IMR-90 (cell line): ENCODE results near the gene RAB18. TPM values are rescaled to one million over a fixed set of nuclear protein-coding genes. Genes with fewer than 3 reads are reported as not detected.

ENCODE experiments used
- ATAC-seq: fragments of 200-7000 bp; cut with Tn5 transposase; 2 replicates; pipeline ENCODE4 v1.9.1; 2020; ENCODE audit warnings: low read depth, mild to moderate bottlenecking, moderate library complexity
- BruUV-seq: library from RNA; stranded (reverse); fragments of 400-500 nt; replicated peaks from 2 replicates; lab custom pipeline; 2021; lab: Mats Ljungman, UMichigan
- CTCF ChIA-PET: fragments of 300-600 bp; formaldehyde crosslinking; extraction: SDS; loops from one replicate; lab custom pipeline; 2021; ENCODE audit warnings: antibody characterized with exemption; lab: Yijun Ruan, JAX
- POLR2A ChIA-PET: fragments of 300-600 bp; sonication (Branson Sonifier 250); formaldehyde crosslinking; loops from one replicate; lab custom pipeline; 2022; ENCODE audit warnings: antibody characterized with exemption; ENCODE audit not compliant: unreplicated experiment; lab: Charles Lee
- DNase-seq: peaks from one replicate; pipeline ENCODE4 v3.0.0; 2013
- H2AFZ ChIP-seq: replicated peaks from 2 replicates; pipeline ENCODE3; 2013; ENCODE audit warnings: low read length, mild to moderate bottlenecking; ENCODE audit not compliant: poor library complexity
- H2AK5ac ChIP-seq: 2 replicates; pipeline ENCODE4 v1.6.1; 2013; ENCODE audit warnings: low read depth, low read length, inconsistent platforms
- H2AK9ac ChIP-seq: replicated peaks from 2 replicates; pipeline ENCODE3; 2013; ENCODE audit warnings: mild to moderate bottlenecking, low read depth, low read length, moderate library complexity; ENCODE audit not compliant: poor library complexity
- H2BK120ac ChIP-seq: 2 replicates; pipeline ENCODE4 v1.6.1; 2013; ENCODE audit warnings: low read depth, low read length, inconsistent platforms
- H2BK15ac ChIP-seq: 3 replicates; pipeline ENCODE4 v1.6.1; 2013; ENCODE audit warnings: low read depth, low read length, inconsistent platforms
- H2BK20ac ChIP-seq: 2 replicates; pipeline ENCODE4 v1.6.1; 2013; ENCODE audit warnings: low read depth, mild to moderate bottlenecking, inconsistent platforms, low read length, moderate library complexity
- H2BK5ac ChIP-seq: 2 replicates; pipeline ENCODE4 v1.6.1; 2013; ENCODE audit warnings: mild to moderate bottlenecking, low read depth, low read length, inconsistent platforms; ENCODE audit not compliant: poor library complexity, severe bottlenecking
- H3K14ac ChIP-seq: replicated peaks from 2 replicates; pipeline ENCODE4 v1.6.1; 2013; ENCODE audit warnings: low read depth, low read length, inconsistent platforms
- H3K18ac ChIP-seq: 2 replicates; pipeline ENCODE4 v1.6.1; 2013; ENCODE audit warnings: low read depth, low read length, control low read depth
- H3K23ac ChIP-seq: 2 replicates; pipeline ENCODE4 v1.6.1; 2013; ENCODE audit warnings: low read depth, low read length, inconsistent platforms
- H3K27ac ChIP-seq: 2 replicates; pipeline ENCODE4 v1.5.1; 2013; ENCODE audit warnings: mild to moderate bottlenecking, control low read depth, low read length; ENCODE audit not compliant: insufficient read depth
- H3K27me3 ChIP-seq: 2 replicates; pipeline ENCODE4 v1.6.1; 2013; ENCODE audit warnings: low read length; ENCODE audit not compliant: control insufficient read depth, insufficient read depth
- H3K36me3 ChIP-seq: 2 replicates; pipeline ENCODE4 v1.6.1; 2013; ENCODE audit warnings: low read length, mixed read lengths; ENCODE audit not compliant: control insufficient read depth, insufficient read depth
- H3K4ac ChIP-seq: 2 replicates; pipeline ENCODE4 v1.6.1; 2013; ENCODE audit warnings: low read depth, low read length, inconsistent platforms
- H3K4me1 ChIP-seq: 2 replicates; pipeline ENCODE4 v1.6.1; 2013; ENCODE audit warnings: low read length, mixed read lengths; ENCODE audit not compliant: control insufficient read depth, insufficient read depth
- H3K4me2 ChIP-seq: 2 replicates; pipeline ENCODE4 v1.6.1; 2013; ENCODE audit warnings: low read depth, mild to moderate bottlenecking, control low read depth, low read length, moderate library complexity
- H3K4me3 ChIP-seq: 2 replicates; pipeline ENCODE4 v1.5.1; 2013; ENCODE audit warnings: low read depth, mild to moderate bottlenecking, control low read depth, low read length, moderate library complexity; ENCODE audit not compliant: insufficient read depth
- H3K56ac ChIP-seq: 2 replicates; pipeline ENCODE4 v1.6.1; 2013; ENCODE audit warnings: low read length, inconsistent platforms; ENCODE audit not compliant: insufficient read depth; ENCODE audit errors: extremely low read depth
- H3K79me1 ChIP-seq, 2 experiments: 2 replicates each; pipeline ENCODE4 v1.6.1; 2013; ENCODE audit warnings: low read length in 2 of 2, inconsistent platforms in 1 of 2, low read depth in 1 of 2
- H3K9ac ChIP-seq: 2 replicates; pipeline ENCODE4 v1.6.1; 2013; ENCODE audit warnings: low read depth, low read length, control low read depth
- H3K9me1 ChIP-seq: 2 replicates; pipeline ENCODE4 v1.6.1; 2013; ENCODE audit warnings: low read length, inconsistent platforms; ENCODE audit not compliant: insufficient read depth
- H3K9me3 ChIP-seq: 2 replicates; pipeline ENCODE4 v1.6.1; 2013; ENCODE audit warnings: low read length; ENCODE audit not compliant: control insufficient read depth, insufficient read depth
- H4K20me1 ChIP-seq: 2 replicates; pipeline ENCODE4 v1.6.1; 2013; ENCODE audit warnings: low read length, inconsistent platforms; ENCODE audit not compliant: insufficient read depth
- H4K5ac ChIP-seq: 2 replicates; pipeline ENCODE4 v1.6.1; 2013; ENCODE audit warnings: mild to moderate bottlenecking, low read depth, low read length, control low read depth
- H4K8ac ChIP-seq, 2 experiments: 2 replicates each; pipeline ENCODE4 v1.6.1; 2013; ENCODE audit warnings: low read depth in 2 of 2, low read length in 2 of 2, control low read depth in 1 of 2, inconsistent platforms in 1 of 2
- H4K91ac ChIP-seq: 2 replicates; pipeline ENCODE4 v1.6.1; 2013; ENCODE audit warnings: low read depth, low read length, inconsistent platforms; ENCODE audit not compliant: insufficient read depth
- CHD1 ChIP-seq: IDR thresholded peaks from 2 replicates; pipeline ENCODE4 v1.6.1; 2012; ENCODE audit warnings: low read depth, low read length, improper control_type of control experiment
- CTCF ChIP-seq: conservative IDR thresholded peaks from 2 replicates; pipeline ENCODE4 v1.5.1; 2012; ENCODE audit warnings: mild to moderate bottlenecking, low read depth, low read length, improper control_type of control experiment
- ELK1 ChIP-seq: fragments of 150-350 bp; IDR thresholded peaks from 2 replicates; pipeline ENCODE4 v1.6.1; 2016; ENCODE audit warnings: low read depth, mild to moderate bottlenecking, low read length, moderate library complexity, borderline replicate concordance
- FOS ChIP-seq: fragments of 150-350 bp; IDR thresholded peaks from 2 replicates; pipeline ENCODE4 v1.6.1; 2016; ENCODE audit warnings: low read depth, low read length
- MAFK ChIP-seq: IDR thresholded peaks from 2 replicates; pipeline ENCODE4 v1.6.1; 2012; ENCODE audit warnings: low read depth, low read length, improper control_type of control experiment
- MAZ ChIP-seq: IDR thresholded peaks from 2 replicates; pipeline ENCODE4 v1.6.1; 2012; ENCODE audit warnings: low read depth, mild to moderate bottlenecking, low read length, improper control_type of control experiment, moderate library complexity, borderline replicate concordance
- MXI1 ChIP-seq: IDR thresholded peaks from 2 replicates; pipeline ENCODE4 v1.6.1; 2012; ENCODE audit warnings: low read depth, mild to moderate bottlenecking, low read length, moderate library complexity, borderline replicate concordance
- NFE2L2 ChIP-seq: fragments of 150-350 bp; IDR thresholded peaks from 2 replicates; pipeline ENCODE4 v1.6.1; 2016; ENCODE audit warnings: low read depth, mild to moderate bottlenecking, low read length
- POLR2A ChIP-seq: IDR thresholded peaks from 2 replicates; pipeline ENCODE4 v1.6.1; 2012; ENCODE audit warnings: mild to moderate bottlenecking, low read depth, low read length
- RAD21 ChIP-seq: IDR thresholded peaks from 2 replicates; pipeline ENCODE4 v1.6.1; 2012; ENCODE audit warnings: low read length, improper control_type of control experiment
- SMC3 ChIP-seq: fragments of 150-350 bp; IDR thresholded peaks from 2 replicates; pipeline ENCODE4 v1.6.1; 2016; ENCODE audit warnings: low read depth, mild to moderate bottlenecking, antibody characterized with exemption, low read length, moderate library complexity
- USF2 ChIP-seq: fragments of 150-350 bp; IDR thresholded peaks from 2 replicates; pipeline ENCODE4 v1.6.1; 2017; ENCODE audit warnings: mild to moderate bottlenecking, antibody characterized with exemption, low read length, low read depth
- WGBS, 2 experiments: methylation state at CpG; one replicate each; pipeline versions ENCODE4 v1.1.5 to v1.1.7; 2013; ENCODE audit warnings: missing lambda C conversion rate in 2 of 2; ENCODE audit not compliant: insufficient read length in 1 of 2; ENCODE audit errors: extremely low coverage in 2 of 2; 5-methylcytosine and 5-hydroxymethylcytosine counted together
- dilution Hi-C: fragments of 300-500 bp; cut with HindIII; formaldehyde crosslinking; loops from one replicate; pipeline ENCODE4 v1.14.3; 2018; ENCODE audit warnings: low sequenced_read_pairs; ENCODE audit not compliant: unreplicated experiment
- in situ Hi-C: fragments of 300-500 bp; cut with MboI; formaldehyde crosslinking; loops from 3 replicates; pipeline ENCODE4 v1.14.3; 2019; ENCODE audit warnings: low sequenced_read_pairs, inconsistent platforms, mixed read lengths
- intact Hi-C: fragments of 100-400 bp; cut with micrococcal nuclease; formaldehyde crosslinking; loops from 2 replicates; pipeline ENCODE4 v1.10.0; 2022
- polyA plus RNA-seq, 3 experiments: library from polyadenylated mRNA; depleted of rRNA; stranded (reverse); fragments of >200 nt; gene quantifications; 2 replicates each; pipeline ENCODE4 v1.2.3, GENCODE V29; 2012; ENCODE audit warnings: low replicate concordance in 1 of 3
- total RNA-seq: library from RNA; depleted of rRNA; stranded (reverse); fragments of >200 nt; gene quantifications from 2 replicates; pipeline ENCODE4 v1.2.3, GENCODE V29; 2012

The RAB18 gene
- total and polyA plus RNA-seq, 2 of the 4 experiments (the other 2 are of a cell fraction) = 17.6 to 38.8 TPM

GRCh38 chr10:27550823-27551222, 46.7 kb downstream of the RAB18 start:
- in situ Hi-C loops = loop anchor here (5.0 to 10.0 kb wide), 2 partner anchors 691 to 834 kb away; no protein-coding TSS in a partner anchor
- intact Hi-C loops = no loop called here
- Histone ChIP-seq H2BK5ac (no peak overlapping the region), H2AK5ac (no peak overlapping the region), H3K14ac (no peak overlapping the region), H3K9me1 (peaks cover 2% of the 10 kb centered on the region; the same call in 1 of the 2 replicates), H4K8ac (no peak overlapping the region), H2BK20ac (no peak overlapping the region), H2AK9ac (no peak overlapping the region), H2BK120ac (no peak overlapping the region), H4K20me1 (no peaks in the 10 kb centered on the region; the same call in 1 of the 2 replicates), H3K9ac (no peak overlapping the region), H3K23ac (no peak overlapping the region), H3K4ac (no peak overlapping the region), H3K18ac (no peak overlapping the region), H3K9me3 (no peaks in the 10 kb centered on the region), H3K4me1 (no peaks in the 10 kb centered on the region), H2AFZ (no peak overlapping the region), H3K27me3 (no peaks in the 10 kb centered on the region), H4K5ac (no peak overlapping the region), H2BK15ac (no peak overlapping the region), H3K4me3 (no peak overlapping the region), H4K91ac (no peak overlapping the region), H3K27ac (no peak overlapping the region), H3K79me1 (no peaks in the 10 kb centered on the region), H3K56ac (no peak overlapping the region), H3K36me3 (no peaks in the 10 kb centered on the region), H3K4me2 (no peak overlapping the region)
- ChIA-PET CTCF (interaction anchor here (0.5 kb wide), 1 partner anchor 37 kb away, joined by 3 read pairs; no protein-coding TSS in a partner anchor), POLR2A (no interaction called here)
- 95% methylated on average over 4 of the region's 6 CpGs; no CpG with 5 or more reads in 1 of the 2 experiments for WGBS, 2 experiments
- dilution Hi-C loops = no loop called here
- no peak for DNase-seq
- no TSS peak for BruUV-seq
- TF ChIP-seq CTCF (no peak), RAD21 (no peak), ELK1 (no peak), MAZ (no peak), MXI1 (no peak), SMC3 (no peak), MAFK (no peak), USF2 (no peak), NFE2L2 (no peak), FOS (no peak), CHD1 (no peak), POLR2A (no peak)
- no peak; the same call in 1 of the 2 replicates for ATAC-seq
